Mucosa of rectum (tissue), 2 donors: ENCODE data around the gene PDE2A.

Experiments
- H3K27ac ChIP-seq, 2 donors: one replicate each; pipeline ENCODE4 v1.7.0; 2013; ENCODE audit warnings: inconsistent platforms in 2 of 2, low read depth in 2 of 2, low read length in 2 of 2
- H3K27me3 ChIP-seq, 2 donors: one replicate each; pipeline ENCODE4 v1.7.0; 2013; ENCODE audit warnings: low read length in 2 of 2; ENCODE audit not compliant: control insufficient read depth in 2 of 2, insufficient read depth in 2 of 2
- H3K36me3 ChIP-seq, 2 donors: one replicate each; pipeline ENCODE4 v1.7.0; 2013; ENCODE audit warnings: low read length in 2 of 2; ENCODE audit not compliant: control insufficient read depth in 2 of 2, insufficient read depth in 2 of 2
- H3K4me1 ChIP-seq, 2 donors: one replicate each; pipeline ENCODE4 v1.7.0; 2013; ENCODE audit warnings: low read length in 2 of 2, mild to moderate bottlenecking in 1 of 2; ENCODE audit not compliant: control insufficient read depth in 2 of 2, insufficient read depth in 2 of 2
- H3K4me3 ChIP-seq, 2 donors: one replicate each; pipeline ENCODE4 v1.7.0; 2013; ENCODE audit warnings: low read length in 2 of 2
- H3K9ac ChIP-seq, 2 donors: one replicate each; pipeline ENCODE4 v1.7.0; 2013; ENCODE audit warnings: low read length in 2 of 2, low read depth in 1 of 2, mild to moderate bottlenecking in 1 of 2
- H3K9me3 ChIP-seq, 2 donors: one replicate each; pipeline ENCODE4 v1.7.0; 2013; ENCODE audit warnings: low read length in 2 of 2; ENCODE audit not compliant: control insufficient read depth in 2 of 2
- donor health status: healthy.
- donor health status: Normal muscosa, but diverticular disease.

PDE2A gene

GRCh38 chr11:72621008-72621610 is 53.1 kb downstream of the PDE2A start:
- Histone ChIP-seq H3K4me3 (no peak overlapping the region), H3K9me3 (no peaks in the 10 kb centered on the region), H3K36me3 (no peaks in the 10 kb centered on the region), H3K9ac (no peak overlapping the region), H3K4me1 (peaks cover 21 to 22% of the 10 kb centered on the region in 2 donors), H3K27me3 (no peaks in the 10 kb centered on the region), H3K27ac (no peak overlapping the region)

- Histone ChIP-seq H3K9me3 (no peaks in the 10 kb centered on the region), H3K9ac (no peak overlapping the region), H3K36me3 (no peaks in the 10 kb centered on the region), H3K27me3 (no peaks in the 10 kb centered on the region), H3K4me1 (peaks cover 9 to 12% of the 10 kb centered on the region in 2 donors), H3K27ac (peak overlapping the region; percentile 41 to 58), H3K4me3 (no peak overlapping the region)
These were observed 55.4 kb downstream of the PDE2A start for GRCh38 chr11:72618803-72619202.

- no peaks in the 10 kb centered on the region for H3K27me3 ChIP-seq
- H3K4me3 ChIP-seq = no peak overlapping the region
- H3K4me1 ChIP-seq = peaks cover 9 to 12% of the 10 kb centered on the region in 2 donors
- peak overlapping the region in 1 of 2 donors; percentile 33 for H3K9ac ChIP-seq
- no peaks in the 10 kb centered on the region for H3K36me3 ChIP-seq
- peak overlapping the region; percentile 57 to 65 for H3K27ac ChIP-seq
- no peaks in the 10 kb centered on the region for H3K9me3 ChIP-seq
These were observed 57.0 kb downstream of the PDE2A start for GRCh38 chr11:72617080-72617762.

- Histone ChIP-seq H3K27ac (peak overlapping the region; percentile 57 to 65), H3K9me3 (no peaks in the 10 kb centered on the region), H3K36me3 (no peaks in the 10 kb centered on the region), H3K4me1 (peaks cover 9 to 12% of the 10 kb centered on the region in 2 donors), H3K4me3 (no peak overlapping the region), H3K27me3 (no peaks in the 10 kb centered on the region), H3K9ac (peak overlapping the region in 1 of 2 donors; percentile 33)
These were observed 57.6 kb downstream of the PDE2A start for GRCh38 chr11:72616655-72617054.

- Histone ChIP-seq H3K4me1 (peaks cover 9 to 12% of the 10 kb centered on the region in 2 donors), H3K27me3 (no peaks in the 10 kb centered on the region), H3K36me3 (no peaks in the 10 kb centered on the region), H3K27ac (no peak overlapping the region), H3K9me3 (no peaks in the 10 kb centered on the region), H3K4me3 (no peak overlapping the region), H3K9ac (no peak overlapping the region)
These were observed 58.9 kb downstream of the PDE2A start for GRCh38 chr11:72615329-72615728.

GRCh38 chr11:72614381-72614780 is 59.8 kb downstream of the PDE2A start:
- Histone ChIP-seq H3K36me3 (no peaks in the 10 kb centered on the region), H3K4me3 (no peak overlapping the region), H3K4me1 (peaks cover 9 to 12% of the 10 kb centered on the region in 2 donors), H3K27ac (no peak overlapping the region), H3K27me3 (no peaks in the 10 kb centered on the region), H3K9me3 (no peaks in the 10 kb centered on the region), H3K9ac (no peak overlapping the region)

- Histone ChIP-seq H3K9ac (no peak overlapping the region), H3K9me3 (no peaks in the 10 kb centered on the region), H3K27me3 (no peaks in the 10 kb centered on the region), H3K27ac (no peak overlapping the region), H3K4me1 (peaks cover 9 to 12% of the 10 kb centered on the region in 2 donors), H3K4me3 (no peak overlapping the region), H3K36me3 (no peaks in the 10 kb centered on the region)
These were observed 60.2 kb downstream of the PDE2A start for GRCh38 chr11:72613977-72614376.

GRCh38 chr11:72613450-72613849 is 60.8 kb downstream of the PDE2A start:
- Histone ChIP-seq H3K4me1 (peaks cover 9 to 12% of the 10 kb centered on the region in 2 donors), H3K9ac (no peak overlapping the region), H3K36me3 (no peaks in the 10 kb centered on the region), H3K9me3 (no peaks in the 10 kb centered on the region), H3K4me3 (no peak overlapping the region), H3K27ac (no peak overlapping the region), H3K27me3 (no peaks in the 10 kb centered on the region)

GRCh38 chr11:72609476-72609875 is 64.7 kb downstream of the PDE2A start:
- no peak overlapping the region for H3K4me3 ChIP-seq
- peaks cover 0 to 5% of the 10 kb centered on the region in 2 donors for H3K4me1 ChIP-seq
- H3K27me3 ChIP-seq = peaks cover 1 to 4% of the 10 kb centered on the region in 2 donors
- H3K36me3 ChIP-seq = no peaks in the 10 kb centered on the region
- H3K9ac ChIP-seq = no peak overlapping the region
- H3K27ac ChIP-seq = no peak overlapping the region
- H3K9me3 ChIP-seq = no peaks in the 10 kb centered on the region

GRCh38 chr11:72609045-72609444 is 65.2 kb downstream of the PDE2A start:
- Histone ChIP-seq H3K27ac (no peak overlapping the region), H3K4me3 (no peak overlapping the region), H3K4me1 (peaks cover 0 to under 1% of the 10 kb centered on the region in 2 donors), H3K9ac (no peak overlapping the region), H3K36me3 (no peaks in the 10 kb centered on the region), H3K27me3 (peaks cover 1 to 4% of the 10 kb centered on the region in 2 donors), H3K9me3 (no peaks in the 10 kb centered on the region)
